ENCODE results near the gene RFK.

DNA sequence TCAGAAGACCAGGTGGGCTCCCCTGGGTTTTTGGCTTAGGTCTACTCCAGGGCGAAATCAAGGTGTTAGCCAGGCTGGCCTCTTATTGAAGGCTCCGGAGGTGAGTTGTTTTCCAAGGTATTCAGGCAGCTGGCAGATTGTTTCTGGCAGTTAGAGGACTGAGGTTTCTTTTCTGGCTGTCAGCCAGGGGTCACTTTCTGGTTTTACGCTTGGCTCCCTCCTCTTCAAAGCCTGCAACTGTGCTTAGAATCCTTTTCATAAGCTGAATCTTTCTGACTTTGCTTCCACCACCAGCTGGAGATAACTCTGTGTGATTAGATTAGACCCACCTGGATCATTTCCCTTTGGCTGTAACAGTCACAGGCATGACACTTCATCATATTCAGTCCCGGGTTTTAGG is 24.6 kb downstream of the RFK start:
- TF ChIP-seq, protein P1, sequence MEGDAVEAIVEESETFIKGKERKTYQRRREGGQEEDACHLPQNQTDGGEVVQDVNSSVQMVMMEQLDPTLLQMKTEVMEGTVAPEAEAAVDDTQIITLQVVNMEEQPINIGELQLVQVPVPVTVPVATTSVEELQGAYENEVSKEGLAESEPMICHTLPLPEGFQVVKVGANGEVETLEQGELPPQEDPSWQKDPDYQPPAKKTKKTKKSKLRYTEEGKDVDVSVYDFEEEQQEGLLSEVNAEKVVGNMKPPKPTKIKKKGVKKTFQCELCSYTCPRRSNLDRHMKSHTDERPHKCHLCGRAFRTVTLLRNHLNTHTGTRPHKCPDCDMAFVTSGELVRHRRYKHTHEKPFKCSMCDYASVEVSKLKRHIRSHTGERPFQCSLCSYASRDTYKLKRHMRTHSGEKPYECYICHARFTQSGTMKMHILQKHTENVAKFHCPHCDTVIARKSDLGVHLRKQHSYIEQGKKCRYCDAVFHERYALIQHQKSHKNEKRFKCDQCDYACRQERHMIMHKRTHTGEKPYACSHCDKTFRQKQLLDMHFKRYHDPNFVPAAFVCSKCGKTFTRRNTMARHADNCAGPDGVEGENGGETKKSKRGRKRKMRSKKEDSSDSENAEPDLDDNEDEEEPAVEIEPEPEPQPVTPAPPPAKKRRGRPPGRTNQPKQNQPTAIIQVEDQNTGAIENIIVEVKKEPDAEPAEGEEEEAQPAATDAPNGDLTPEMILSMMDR (IDR thresholded peaks at IDR 0.05): no peak
- TF ChIP-seq POLR2AphosphoS5 (IDR thresholded peaks at IDR 0.05; ENCODE audit: low read depth, low read length): no peak
- TF ChIP-seq, protein P2, sequence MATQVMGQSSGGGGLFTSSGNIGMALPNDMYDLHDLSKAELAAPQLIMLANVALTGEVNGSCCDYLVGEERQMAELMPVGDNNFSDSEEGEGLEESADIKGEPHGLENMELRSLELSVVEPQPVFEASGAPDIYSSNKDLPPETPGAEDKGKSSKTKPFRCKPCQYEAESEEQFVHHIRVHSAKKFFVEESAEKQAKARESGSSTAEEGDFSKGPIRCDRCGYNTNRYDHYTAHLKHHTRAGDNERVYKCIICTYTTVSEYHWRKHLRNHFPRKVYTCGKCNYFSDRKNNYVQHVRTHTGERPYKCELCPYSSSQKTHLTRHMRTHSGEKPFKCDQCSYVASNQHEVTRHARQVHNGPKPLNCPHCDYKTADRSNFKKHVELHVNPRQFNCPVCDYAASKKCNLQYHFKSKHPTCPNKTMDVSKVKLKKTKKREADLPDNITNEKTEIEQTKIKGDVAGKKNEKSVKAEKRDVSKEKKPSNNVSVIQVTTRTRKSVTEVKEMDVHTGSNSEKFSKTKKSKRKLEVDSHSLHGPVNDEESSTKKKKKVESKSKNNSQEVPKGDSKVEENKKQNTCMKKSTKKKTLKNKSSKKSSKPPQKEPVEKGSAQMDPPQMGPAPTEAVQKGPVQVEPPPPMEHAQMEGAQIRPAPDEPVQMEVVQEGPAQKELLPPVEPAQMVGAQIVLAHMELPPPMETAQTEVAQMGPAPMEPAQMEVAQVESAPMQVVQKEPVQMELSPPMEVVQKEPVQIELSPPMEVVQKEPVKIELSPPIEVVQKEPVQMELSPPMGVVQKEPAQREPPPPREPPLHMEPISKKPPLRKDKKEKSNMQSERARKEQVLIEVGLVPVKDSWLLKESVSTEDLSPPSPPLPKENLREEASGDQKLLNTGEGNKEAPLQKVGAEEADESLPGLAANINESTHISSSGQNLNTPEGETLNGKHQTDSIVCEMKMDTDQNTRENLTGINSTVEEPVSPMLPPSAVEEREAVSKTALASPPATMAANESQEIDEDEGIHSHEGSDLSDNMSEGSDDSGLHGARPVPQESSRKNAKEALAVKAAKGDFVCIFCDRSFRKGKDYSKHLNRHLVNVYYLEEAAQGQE (IDR thresholded peaks at IDR 0.05; ENCODE audit: insufficient read depth in 1 of 2, low read depth in 2 of 2, low read length in 1 of 2): no peak
- TF ChIP-seq SIN3A (IDR thresholded peaks at IDR 0.05; ENCODE audit: borderline replicate concordance, insufficient read depth, low read depth, low read length): no peak
- peak; percentile 81 for TF ChIP-seq TCF7L2 (IDR thresholded peaks at IDR 0.05; ENCODE audit: low read depth, low read length)
